Astrocyte (in vitro differentiated cells and primary cell): ENCODE results near the gene STAB2. TPM values are rescaled to one million over a fixed set of nuclear protein-coding genes. Genes with fewer than 3 reads are reported as not detected.

Experiments
- DNase-seq: peaks from one replicate; pipeline ENCODE4 v3.0.0-alpha.2; 2010; ENCODE audit warnings: low read depth
- FAIRE-seq: peaks from 2 replicates; lab custom pipeline; 2011; peaks lifted over from hg19 to GRCh38; lab: Jason Lieb, UNC
- H2AFZ ChIP-seq: 2 replicates; pipeline ENCODE4 v1.6.0; 2012; ENCODE audit warnings: low read depth, low read length, inconsistent platforms
- H3K27ac ChIP-seq: 2 replicates; pipeline ENCODE4 v1.5.1; 2011; ENCODE audit warnings: low read depth, low read length, inconsistent platforms
- H3K27me3 ChIP-seq: 2 replicates; pipeline ENCODE4 v1.6.0; 2011; ENCODE audit warnings: low read length, inconsistent platforms; ENCODE audit not compliant: insufficient read depth
- H3K36me3 ChIP-seq: 2 replicates; pipeline ENCODE4 v1.5.1; 2011; ENCODE audit warnings: low read length, inconsistent platforms; ENCODE audit not compliant: insufficient read depth
- H3K4me1 ChIP-seq: 2 replicates; pipeline ENCODE4 v1.5.1; 2011; ENCODE audit warnings: low read length, inconsistent platforms; ENCODE audit not compliant: insufficient read depth
- H3K4me2 ChIP-seq: 2 replicates; pipeline ENCODE4 v1.6.0; 2012; ENCODE audit warnings: low read length, inconsistent platforms
- H3K4me3 ChIP-seq: 2 replicates; pipeline ENCODE4 v1.5.1; 2011; ENCODE audit warnings: low read depth, mild to moderate bottlenecking, low read length, inconsistent platforms; ENCODE audit not compliant: insufficient read depth
- H3K79me2 ChIP-seq: 2 replicates; pipeline ENCODE4 v1.6.0; 2012; ENCODE audit warnings: mild to moderate bottlenecking, low read length, inconsistent platforms; ENCODE audit not compliant: insufficient read depth
- H3K9ac ChIP-seq: 2 replicates; pipeline ENCODE4 v1.6.0; 2012; ENCODE audit warnings: mild to moderate bottlenecking, low read length, inconsistent platforms
- H3K9me3 ChIP-seq: 2 replicates; pipeline ENCODE4 v1.5.1; 2012; ENCODE audit warnings: low read depth, mild to moderate bottlenecking, low read length, inconsistent platforms; ENCODE audit not compliant: insufficient read depth
- H4K20me1 ChIP-seq: 2 replicates; pipeline ENCODE4 v1.6.0; 2012; ENCODE audit warnings: low read length, inconsistent platforms; ENCODE audit not compliant: insufficient read depth
- H3K27ac Mint-ChIP-seq: one replicate; pipeline ENCODE4 v1.8.0; 2021; ENCODE audit warnings: mild to moderate bottlenecking, mixed read lengths; ENCODE audit not compliant: unreplicated experiment
- H3K27me3 Mint-ChIP-seq: one replicate; pipeline ENCODE4 v1.8.0; 2021; ENCODE audit warnings: low read depth, mixed read lengths; ENCODE audit not compliant: unreplicated experiment
- H3K36me3 Mint-ChIP-seq: one replicate; pipeline ENCODE4 v1.8.0; 2021; ENCODE audit warnings: low read depth, mixed read lengths; ENCODE audit not compliant: unreplicated experiment
- H3K4me1 Mint-ChIP-seq: one replicate; pipeline ENCODE4 v1.8.0; 2021; ENCODE audit warnings: low read depth, mixed read lengths; ENCODE audit not compliant: unreplicated experiment
- H3K4me3 Mint-ChIP-seq: one replicate; pipeline ENCODE4 v1.8.0; 2021; ENCODE audit warnings: mild to moderate bottlenecking, moderate library complexity, mixed read lengths; ENCODE audit not compliant: unreplicated experiment
- H3K9me3 Mint-ChIP-seq: one replicate; pipeline ENCODE4 v1.8.0; 2021; ENCODE audit warnings: mild to moderate bottlenecking, mixed read lengths; ENCODE audit not compliant: unreplicated experiment
- EZH2 ChIP-seq: IDR thresholded peaks from 2 replicates; pipeline ENCODE4 v1.6.1; 2012; ENCODE audit warnings: mild to moderate bottlenecking, low read length, inconsistent platforms; ENCODE audit not compliant: insufficient read depth
- total RNA-seq: library from RNA; stranded (reverse); gene quantifications from 2 replicates; pipeline ENCODE4 v1.2.1, GENCODE V29; 2021
- TF ChIP-seq, protein P1 (sequence below): IDR thresholded peaks from 2 replicates; pipeline ENCODE4 v1.5.1; 2011; ENCODE audit warnings: low read depth, mild to moderate bottlenecking, inconsistent platforms, low read length, moderate library complexity; ENCODE audit not compliant: insufficient read depth

STAB2 gene
- total RNA-seq, 1 donor from 2014 or later = not detected

DNA sequence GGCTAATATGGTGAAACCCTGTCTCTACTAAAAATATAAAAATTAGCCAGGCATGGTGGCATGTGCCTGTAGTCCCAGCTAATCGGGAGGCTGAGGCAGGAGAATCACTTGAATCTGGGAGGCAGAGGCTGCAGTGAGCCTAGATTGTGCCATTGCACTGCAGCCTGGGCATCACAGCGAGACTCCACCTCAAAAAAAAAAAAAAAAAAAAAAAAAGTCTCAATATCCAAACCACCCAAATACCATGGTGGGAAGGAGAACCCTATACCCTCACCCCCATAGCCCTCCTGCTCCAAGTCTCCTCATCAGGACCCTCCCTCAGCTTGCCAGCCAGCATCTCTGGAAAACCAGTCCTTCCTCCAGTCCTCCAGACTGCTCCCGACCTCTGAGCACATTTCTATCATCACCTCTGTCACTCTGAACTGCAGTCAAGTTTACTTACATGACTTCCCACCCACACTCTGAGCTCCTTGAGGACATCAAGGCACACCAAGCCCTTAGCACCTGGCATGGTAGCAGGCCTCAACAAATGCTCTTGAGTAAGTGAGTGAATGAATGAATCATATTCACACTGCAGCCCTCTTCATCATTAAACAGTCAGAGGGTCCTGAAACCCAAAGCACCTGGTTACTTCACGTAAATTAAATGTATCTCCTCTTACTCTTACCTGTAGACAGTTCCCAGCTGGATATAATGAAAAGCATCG is 218.7 kb downstream of the STAB2 start:
- TF ChIP-seq, protein P1, sequence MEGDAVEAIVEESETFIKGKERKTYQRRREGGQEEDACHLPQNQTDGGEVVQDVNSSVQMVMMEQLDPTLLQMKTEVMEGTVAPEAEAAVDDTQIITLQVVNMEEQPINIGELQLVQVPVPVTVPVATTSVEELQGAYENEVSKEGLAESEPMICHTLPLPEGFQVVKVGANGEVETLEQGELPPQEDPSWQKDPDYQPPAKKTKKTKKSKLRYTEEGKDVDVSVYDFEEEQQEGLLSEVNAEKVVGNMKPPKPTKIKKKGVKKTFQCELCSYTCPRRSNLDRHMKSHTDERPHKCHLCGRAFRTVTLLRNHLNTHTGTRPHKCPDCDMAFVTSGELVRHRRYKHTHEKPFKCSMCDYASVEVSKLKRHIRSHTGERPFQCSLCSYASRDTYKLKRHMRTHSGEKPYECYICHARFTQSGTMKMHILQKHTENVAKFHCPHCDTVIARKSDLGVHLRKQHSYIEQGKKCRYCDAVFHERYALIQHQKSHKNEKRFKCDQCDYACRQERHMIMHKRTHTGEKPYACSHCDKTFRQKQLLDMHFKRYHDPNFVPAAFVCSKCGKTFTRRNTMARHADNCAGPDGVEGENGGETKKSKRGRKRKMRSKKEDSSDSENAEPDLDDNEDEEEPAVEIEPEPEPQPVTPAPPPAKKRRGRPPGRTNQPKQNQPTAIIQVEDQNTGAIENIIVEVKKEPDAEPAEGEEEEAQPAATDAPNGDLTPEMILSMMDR = no peak
- no peak for TF ChIP-seq EZH2
- H3K79me2 ChIP-seq = peaks cover 47% of the 10 kb centered on the region
- peak overlapping the region; percentile 30 for H3K9ac ChIP-seq
- Mint-ChIP-seq H3K27ac (peak overlapping the region; percentile 62), H3K4me1 (peaks cover 40% of the 10 kb centered on the region), H3K9me3 (no peaks in the 10 kb centered on the region), H3K36me3 (peaks cover 17% of the 10 kb centered on the region), H3K4me3 (peak overlapping the region; percentile 21), H3K27me3 (no peaks in the 10 kb centered on the region)
- H3K27ac ChIP-seq = peak overlapping the region; percentile 91
- FAIRE-seq = no peak
- peak overlapping the region; percentile 65 for H3K4me2 ChIP-seq
- no peaks in the 10 kb centered on the region for H3K9me3 ChIP-seq
- no peak overlapping the region for H2AFZ ChIP-seq
- H3K4me1 ChIP-seq = peaks cover 66% of the 10 kb centered on the region
- no peak for DNase-seq
- no peak overlapping the region for H3K4me3 ChIP-seq
- no peaks in the 10 kb centered on the region for H3K36me3 ChIP-seq
- H3K27me3 ChIP-seq = no peaks in the 10 kb centered on the region
- peaks cover 9% of the 10 kb centered on the region for H4K20me1 ChIP-seq

DNA sequence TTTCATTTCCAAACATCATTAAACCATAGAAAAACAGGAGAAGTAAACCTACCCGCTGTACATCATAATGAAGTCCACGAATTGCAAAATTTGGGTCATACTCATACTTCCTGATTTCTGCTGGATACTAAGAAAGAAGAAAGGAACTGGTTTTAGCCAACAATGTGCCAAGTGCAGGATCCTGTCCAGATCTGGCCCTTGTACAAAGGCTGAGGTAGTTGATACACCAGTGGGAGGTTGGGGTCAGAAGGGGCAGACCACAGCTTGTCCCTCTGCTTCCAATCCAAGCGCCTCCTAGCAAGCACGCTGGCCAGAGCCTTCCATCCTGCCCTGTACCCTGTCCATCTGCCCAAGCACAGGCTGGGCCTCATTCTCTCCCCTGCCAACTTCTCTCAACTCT is 219.7 kb downstream of the STAB2 start:
- H3K36me3 Mint-ChIP-seq = peaks cover 19% of the 10 kb centered on the region

More for the DNA sequence above, 219.7 kb downstream of the STAB2 start:
- Histone ChIP-seq H3K4me1 (peaks cover 59% of the 10 kb centered on the region), H4K20me1 (peaks cover 9% of the 10 kb centered on the region), H3K4me2 (peak overlapping the region; percentile 30), H3K4me3 (no peak overlapping the region), H3K36me3 (peaks cover 5% of the 10 kb centered on the region), H3K9ac (no peak overlapping the region), H3K27me3 (no peaks in the 10 kb centered on the region), H3K27ac (no peak overlapping the region), H3K79me2 (peaks cover 53% of the 10 kb centered on the region), H3K9me3 (no peaks in the 10 kb centered on the region), H2AFZ (no peak overlapping the region)
- Mint-ChIP-seq H3K4me1 (peaks cover 41% of the 10 kb centered on the region), H3K27ac (no peak overlapping the region), H3K4me3 (no peak overlapping the region), H3K9me3 (no peaks in the 10 kb centered on the region), H3K27me3 (no peaks in the 10 kb centered on the region)
- FAIRE-seq (no peak), DNase-seq (peak; percentile 50)
- no peak for TF ChIP-seq EZH2
- TF ChIP-seq, protein P1 = no peak
